HepG2 (cell line): ENCODE data around the gene FAM83D. TPM values are rescaled to one million over a fixed set of nuclear protein-coding genes. Genes with fewer than 3 reads are reported as not detected.

Experiments
- ATAC-seq: fragments of 200-7000 bp; cut with Tn5 transposase; 3 replicates; pipeline ENCODE4 v1.9.1; 2020; ENCODE audit warnings: mild to moderate bottlenecking, moderate library complexity
- BruUV-seq: library from RNA; stranded (reverse); fragments of 400-500 nt; replicated peaks from 2 replicates; lab custom pipeline; 2021; lab: Mats Ljungman, UMichigan
- CTCF ChIA-PET: fragments of 300-600 bp; formaldehyde crosslinking; extraction: SDS; loops from one replicate; lab custom pipeline; 2021; ENCODE audit warnings: low total read pairs, inconsistent platforms, low intra/inter-chr PET ratio; lab: Yijun Ruan, JAX
- POLR2A ChIA-PET: fragments of 350-600 bp; sonication (Branson Sonifier 250); formaldehyde crosslinking; loops from one replicate; lab custom pipeline; 2020; ENCODE audit warnings: antibody characterized with exemption, inconsistent platforms; lab: Yijun Ruan, JAX
- DNase-seq: peaks from one replicate; pipeline ENCODE4 v3.0.0-alpha.2; 2015; ENCODE audit warnings: low spot score
- FAIRE-seq: peaks from 3 replicates; lab custom pipeline; 2011; peaks lifted over from hg19 to GRCh38; lab: Jason Lieb, UNC
- H2AFZ ChIP-seq: one replicate; pipeline ENCODE4 v1.6.1; 2011; ENCODE audit warnings: low read length, inconsistent platforms
- H3K27ac ChIP-seq: fragments of 300-600 bp; 3 replicates; pipeline ENCODE4 v1.8.0; 2011; ENCODE audit warnings: mixed run types, mild to moderate bottlenecking, mixed read lengths, low read length, inconsistent platforms; ENCODE audit not compliant: insufficient read depth; ENCODE audit errors: extremely low read length
- H3K27me3 ChIP-seq, 2 experiments: fragments of 200-600 bp in 1 of 2; 2 replicates in 1 of 2; 3 replicates in 1 of 2; pipeline versions ENCODE4 v1.6.0 to v1.8.0; 2011; ENCODE audit warnings: low read length in 2 of 2, mild to moderate bottlenecking in 2 of 2, moderate library complexity in 2 of 2, inconsistent platforms in 1 of 2; ENCODE audit not compliant: insufficient read depth in 2 of 2, control insufficient read depth in 1 of 2
- H3K36me3 ChIP-seq, 2 experiments: fragments of 200-600 bp in 1 of 2; replicated peaks in 1 of 2; 2 replicates in 1 of 2; 3 replicates in 1 of 2; pipeline versions ENCODE4 v1.5.1 to v1.8.0; 2011; ENCODE audit warnings: low read length in 2 of 2, inconsistent platforms in 1 of 2; ENCODE audit not compliant: insufficient read depth in 2 of 2, control insufficient read depth in 1 of 2
- H3K4me1 ChIP-seq: 2 replicates; pipeline ENCODE4 v1.5.1; 2012; ENCODE audit warnings: low read length, inconsistent platforms; ENCODE audit not compliant: insufficient read depth
- H3K4me2 ChIP-seq: 2 replicates; pipeline ENCODE4 v1.6.0; 2011; ENCODE audit warnings: low read depth, low read length, inconsistent platforms
- H3K4me3 ChIP-seq, 3 experiments: fragments of 200-600 bp in 1 of 3; sonication (generic), shearing (Covaris generic) in 1 of 3; replicated peaks in 1 of 3; 2 replicates each; pipeline ENCODE4 v1.5.1; 2011 to 2016; ENCODE audit warnings: low read length in 3 of 3, inconsistent platforms in 2 of 3, low read depth in 2 of 3, mild to moderate bottlenecking in 2 of 3, control low read depth in 1 of 3, mixed read lengths in 1 of 3; ENCODE audit not compliant: insufficient read depth in 1 of 3
- H3K79me2 ChIP-seq: one replicate; pipeline ENCODE4 v1.6.1; 2011; ENCODE audit warnings: low read length, inconsistent platforms; ENCODE audit not compliant: insufficient read depth
- H3K9ac ChIP-seq: 2 replicates; pipeline ENCODE4 v1.6.0; 2011; ENCODE audit warnings: mild to moderate bottlenecking, low read depth, low read length, inconsistent platforms; ENCODE audit not compliant: insufficient read depth
- H3K9me3 ChIP-seq: 2 replicates; pipeline ENCODE4 v1.5.1; 2012; ENCODE audit warnings: mild to moderate bottlenecking, low read length
- H4K20me1 ChIP-seq: 2 replicates; pipeline ENCODE4 v1.6.0; 2011; ENCODE audit warnings: inconsistent platforms, mild to moderate bottlenecking, low read length, moderate library complexity; ENCODE audit not compliant: insufficient read depth
- HCFC1 ChIP-seq: fragments of 150-350 bp; IDR thresholded peaks from 2 replicates; pipeline ENCODE4 v1.6.1; 2014; ENCODE audit warnings: low read depth, low read length
- KDM5B ChIP-seq: sonication (generic); formaldehyde crosslinking; IDR thresholded peaks from 2 replicates; pipeline ENCODE4 v1.4.0; 2020; ENCODE audit warnings: missing genetic modification reagents, mild to moderate bottlenecking, borderline replicate concordance
- NFKBIZ ChIP-seq: IDR thresholded peaks from 2 replicates; pipeline ENCODE4 v1.6.1; 2018; ENCODE audit warnings: missing genetic modification reagents, missing compliant biosample characterization
- NR2F6 ChIP-seq, 2 experiments: IDR thresholded peaks; 2 replicates each; pipeline ENCODE4 v1.6.1; 2016; ENCODE audit warnings: antibody characterized with exemption in 1 of 2, mild to moderate bottlenecking in 1 of 2
- RXRB ChIP-seq: IDR thresholded peaks from 2 replicates; pipeline ENCODE4 v1.6.1; 2016; ENCODE audit warnings: borderline replicate concordance, missing genetic modification reagents, missing compliant biosample characterization
- SIX1 ChIP-seq: sonication (generic); formaldehyde crosslinking; IDR thresholded peaks from 2 replicates; pipeline ENCODE4 v1.4.0; 2020; ENCODE audit warnings: missing genetic modification reagents, borderline replicate concordance
- SOX5 ChIP-seq: IDR thresholded peaks from 2 replicates; pipeline ENCODE4 v1.6.1; 2016; ENCODE audit warnings: borderline replicate concordance
- TCF12 ChIP-seq, 2 experiments: fragments of 450-650 bp in 1 of 2; sonication (generic) in 1 of 2; formaldehyde crosslinking in 1 of 2; IDR thresholded peaks; 2 replicates each; pipeline versions ENCODE4 v1.6.1 to v1.8.0; 2017 to 2022; ENCODE audit warnings: antibody characterized with exemption in 1 of 2, mild to moderate bottlenecking in 1 of 2, missing genetic modification reagents in 1 of 2, moderate library complexity in 1 of 2
- TFE3 ChIP-seq: IDR thresholded peaks from 2 replicates; pipeline ENCODE4 v1.6.1; 2016
- THAP8 ChIP-seq: sonication (generic); formaldehyde crosslinking; IDR thresholded peaks from 2 replicates; pipeline ENCODE4 v1.5.1; 2020; ENCODE audit warnings: missing genetic modification reagents, mild to moderate bottlenecking, borderline replicate concordance
- ZBTB20 ChIP-seq: sonication (generic); formaldehyde crosslinking; IDR thresholded peaks from 2 replicates; pipeline ENCODE4 v1.8.1; 2023; ENCODE audit warnings: missing genetic modification reagents, low read depth, mild to moderate bottlenecking, borderline replicate concordance
- ZNF205 ChIP-seq: IDR thresholded peaks from 2 replicates; pipeline ENCODE4 v1.6.1; 2018; ENCODE audit warnings: missing biosample characterization, missing genetic modification reagents
- ZNF615 ChIP-seq: sonication (generic); formaldehyde crosslinking; IDR thresholded peaks from 2 replicates; pipeline ENCODE4 v1.5.0; 2020; ENCODE audit warnings: mild to moderate bottlenecking, missing genetic modification reagents, borderline replicate concordance
- in situ Hi-C: cut with HindIII; loops from 2 replicates; pipeline ENCODE4 v1.10.0; 2017; ENCODE audit warnings: low pct_unique_long_range_greater_than_20kb; ENCODE audit not compliant: extremely low pct_ligation_motif_present
- intact Hi-C: fragments of 100-400 bp; cut with micrococcal nuclease; formaldehyde crosslinking; loops from one replicate; pipeline ENCODE4 v1.10.0; 2022; ENCODE audit not compliant: unreplicated experiment
- polyA plus RNA-seq, 8 experiments: library from polyadenylated mRNA; depleted of rRNA in 3 of 8; stranded (reverse) in 7 of 8; unstranded in 1 of 8; fragments of >200 nt; fragmentation: Illumina TruSeq in 4 of 8; extraction: Trizol in 4 of 8; gene quantifications; 2 replicates each; pipeline versions ENCODE4 v1.2.1 to v1.2.3, GENCODE V29; 2011 to 2016; ENCODE audit warnings: low read depth in 4 of 8, missing spikeins in 1 of 8, mixed read lengths in 1 of 8; ENCODE audit not compliant: insufficient read depth in 1 of 8
- total RNA-seq, 5 experiments: library from RNA; depleted of rRNA; stranded (reverse); fragments of >200 nt; fragmentation: Illumina TruSeq; extraction: Trizol; gene quantifications; 2 replicates each; pipeline ENCODE4 v1.2.3, GENCODE V29; 2016; ENCODE audit warnings: low read depth in 1 of 5
- TF ChIP-seq, protein P1 (sequence below), 2 experiments: sonication (generic) in 1 of 2; formaldehyde crosslinking in 1 of 2; IDR thresholded peaks; 2 replicates each; pipeline versions ENCODE4 v1.4.0 to v1.6.1; 2016 to 2020; ENCODE audit warnings: borderline replicate concordance in 1 of 2, low read depth in 1 of 2, mild to moderate bottlenecking in 1 of 2, missing genetic modification reagents in 1 of 2
- TF ChIP-seq, protein P2 (sequence below): sonication (generic); formaldehyde crosslinking; IDR thresholded peaks from 2 replicates; pipeline ENCODE4 v1.8.1; 2023; ENCODE audit warnings: missing genetic modification reagents, mild to moderate bottlenecking, borderline replicate concordance

FAM83D gene
- total and polyA plus RNA-seq, 2 of the 13 experiments (the other 11 are each of a cell fraction or from before 2014, with no cell fraction given) = 51.4 to 64.0 TPM

DNA sequence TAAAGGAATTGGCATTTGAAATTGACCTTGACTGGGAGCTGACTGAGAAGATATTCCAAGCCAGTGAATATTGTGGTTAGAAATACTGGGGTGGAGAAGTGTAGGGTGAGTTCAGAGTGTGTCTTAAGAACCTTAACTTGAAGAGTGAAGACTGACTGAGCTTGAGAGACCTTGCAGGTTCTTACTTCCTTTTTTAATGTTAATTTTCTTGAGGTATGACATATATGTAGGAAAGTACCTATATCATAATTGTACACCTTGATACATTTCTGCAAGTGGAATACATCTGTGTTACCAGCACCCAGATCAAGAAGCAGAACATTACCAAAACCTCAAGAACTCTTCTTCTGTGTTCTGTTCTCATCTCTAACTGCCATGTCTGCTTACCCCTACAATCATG is 46.9 kb downstream of the FAM83D start:
- in situ Hi-C loops = no loop called here
- BruUV-seq = no TSS peak
- TF ChIP-seq NR2F6 (IDR thresholded peaks at IDR 0.05) (no peak), NR2F6 (CRISPR knock-in tag; IDR thresholded peaks at IDR 0.05) (no peak), TFE3 (CRISPR knock-in tag) (no peak), ZBTB20 (no peak), TCF12 (IDR thresholded peaks at IDR 0.05) (no peak), TCF12 (CRISPR knock-in tag; IDR thresholded peaks at IDR 0.05) (no peak), SIX1 (CRISPR knock-in tag) (no peak), SOX5 (CRISPR knock-in tag) (no peak), HCFC1 (no peak), KDM5B (no peak), THAP8 (CRISPR knock-in tag) (no peak), RXRB (CRISPR knock-in tag) (no peak), ZNF205 (CRISPR knock-in tag) (no peak), NFKBIZ (CRISPR knock-in tag) (no peak), ZNF615 (CRISPR knock-in tag) (no peak)
- TF ChIP-seq, protein P1, sequence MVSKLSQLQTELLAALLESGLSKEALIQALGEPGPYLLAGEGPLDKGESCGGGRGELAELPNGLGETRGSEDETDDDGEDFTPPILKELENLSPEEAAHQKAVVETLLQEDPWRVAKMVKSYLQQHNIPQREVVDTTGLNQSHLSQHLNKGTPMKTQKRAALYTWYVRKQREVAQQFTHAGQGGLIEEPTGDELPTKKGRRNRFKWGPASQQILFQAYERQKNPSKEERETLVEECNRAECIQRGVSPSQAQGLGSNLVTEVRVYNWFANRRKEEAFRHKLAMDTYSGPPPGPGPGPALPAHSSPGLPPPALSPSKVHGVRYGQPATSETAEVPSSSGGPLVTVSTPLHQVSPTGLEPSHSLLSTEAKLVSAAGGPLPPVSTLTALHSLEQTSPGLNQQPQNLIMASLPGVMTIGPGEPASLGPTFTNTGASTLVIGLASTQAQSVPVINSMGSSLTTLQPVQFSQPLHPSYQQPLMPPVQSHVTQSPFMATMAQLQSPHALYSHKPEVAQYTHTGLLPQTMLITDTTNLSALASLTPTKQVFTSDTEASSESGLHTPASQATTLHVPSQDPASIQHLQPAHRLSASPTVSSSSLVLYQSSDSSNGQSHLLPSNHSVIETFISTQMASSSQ (IDR thresholded peaks at IDR 0.05; ENCODE audit: low read depth) = no peak
- TF ChIP-seq, protein P1 (CRISPR knock-in tag; IDR thresholded peaks at IDR 0.05; ENCODE audit: borderline replicate concordance) = no peak
- TF ChIP-seq, protein P2, sequence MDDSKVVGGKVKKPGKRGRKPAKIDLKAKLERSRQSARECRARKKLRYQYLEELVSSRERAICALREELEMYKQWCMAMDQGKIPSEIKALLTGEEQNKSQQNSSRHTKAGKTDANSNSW (CRISPR knock-in tag) = no peak

More for the DNA sequence above, 46.9 kb downstream of the FAM83D start:
- Histone ChIP-seq H3K9me3 (no peaks in the 10 kb centered on the region), H3K4me3 (no peak overlapping the region), H3K27me3 (no peaks in the 10 kb centered on the region), H3K27ac (no peak overlapping the region), H4K20me1 (no peaks in the 10 kb centered on the region), H3K36me3 (peaks cover 15 to 84% of the 10 kb centered on the region in 2 experiments), H2AFZ (no peak overlapping the region), H3K9ac (no peak overlapping the region), H3K4me1 (peaks cover 28% of the 10 kb centered on the region), H3K79me2 (peaks cover 10% of the 10 kb centered on the region), H3K4me2 (no peak overlapping the region)
- FAIRE-seq = no peak
- intact Hi-C loops = no loop called here
- CTCF ChIA-PET = no interaction called here
- DNase-seq = no peak
- POLR2A ChIA-PET = no interaction called here
- ATAC-seq = no peak
